NCI-H2107 treated with DMSO at 0.1 percent for 48 hours (cell line): ENCODE measurements around the gene LRIT3.

Experiments used
- DNase-seq: peaks from one replicate; lab custom pipeline; 2025; ENCODE audit not compliant: unreplicated experiment; lab: John Stamatoyannopoulos, UW

The LRIT3 gene, protein sequence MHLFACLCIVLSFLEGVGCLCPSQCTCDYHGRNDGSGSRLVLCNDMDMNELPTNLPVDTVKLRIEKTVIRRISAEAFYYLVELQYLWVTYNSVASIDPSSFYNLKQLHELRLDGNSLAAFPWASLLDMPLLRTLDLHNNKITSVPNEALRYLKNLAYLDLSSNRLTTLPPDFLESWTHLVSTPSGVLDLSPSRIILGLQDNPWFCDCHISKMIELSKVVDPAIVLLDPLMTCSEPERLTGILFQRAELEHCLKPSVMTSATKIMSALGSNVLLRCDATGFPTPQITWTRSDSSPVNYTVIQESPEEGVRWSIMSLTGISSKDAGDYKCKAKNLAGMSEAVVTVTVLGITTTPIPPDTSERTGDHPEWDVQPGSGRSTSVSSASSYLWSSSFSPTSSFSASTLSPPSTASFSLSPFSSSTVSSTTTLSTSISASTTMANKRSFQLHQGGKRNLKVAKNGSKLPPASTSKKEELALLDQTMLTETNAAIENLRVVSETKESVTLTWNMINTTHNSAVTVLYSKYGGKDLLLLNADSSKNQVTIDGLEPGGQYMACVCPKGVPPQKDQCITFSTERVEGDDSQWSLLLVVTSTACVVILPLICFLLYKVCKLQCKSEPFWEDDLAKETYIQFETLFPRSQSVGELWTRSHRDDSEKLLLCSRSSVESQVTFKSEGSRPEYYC

DNA sequence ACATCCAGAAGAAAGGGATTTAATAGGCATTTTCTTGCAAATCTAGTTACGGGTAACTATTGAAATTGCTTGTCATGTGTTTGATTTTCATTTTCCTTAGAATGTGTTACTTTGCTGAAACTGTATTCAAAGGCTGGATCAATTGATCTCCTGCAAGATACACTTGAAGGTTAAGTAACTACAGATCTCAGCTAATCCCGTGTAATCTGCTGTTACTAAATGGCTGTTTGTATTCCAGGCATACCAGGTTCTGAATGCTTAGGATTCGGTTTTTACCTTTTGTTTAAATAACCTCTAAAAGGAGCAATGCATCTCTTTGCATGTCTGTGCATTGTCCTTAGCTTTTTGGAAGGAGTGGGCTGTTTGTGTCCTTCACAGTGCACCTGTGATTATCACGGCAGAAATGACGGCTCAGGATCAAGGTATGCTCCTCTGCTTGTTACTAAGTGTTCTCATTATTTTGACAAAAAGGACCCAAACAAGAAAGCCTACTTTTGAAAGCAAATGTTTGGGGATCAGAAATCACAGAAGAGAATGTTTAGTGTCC is at the start of gene LRIT3:
LRIT3 (plus strand) TSS at position 212 of the 547 bp plus-strand sequence; CDS start at position 307, 95 bp downstream.
- no peak for DNase-seq

DNA sequence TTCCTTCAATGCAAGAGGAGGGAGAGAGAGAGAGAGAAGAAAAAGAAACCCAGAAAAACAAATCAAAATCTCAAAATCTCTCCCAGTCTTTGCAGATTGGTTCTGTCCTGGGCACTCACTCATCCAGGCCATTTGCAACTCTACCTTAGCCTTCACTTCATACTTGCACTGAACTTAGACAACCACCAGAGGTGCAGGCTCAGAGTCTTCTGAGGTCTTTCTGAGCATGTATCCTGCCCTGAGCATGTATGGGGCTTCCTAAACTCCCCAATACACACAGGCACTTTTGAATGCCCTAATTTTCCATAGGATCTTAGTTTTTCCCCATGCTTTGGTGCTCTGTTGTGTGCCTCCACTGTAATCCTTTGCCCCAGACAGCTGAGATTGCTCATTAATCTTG is 49.0 kb upstream of the LRIT3 start:
- no peak for DNase-seq

DNA sequence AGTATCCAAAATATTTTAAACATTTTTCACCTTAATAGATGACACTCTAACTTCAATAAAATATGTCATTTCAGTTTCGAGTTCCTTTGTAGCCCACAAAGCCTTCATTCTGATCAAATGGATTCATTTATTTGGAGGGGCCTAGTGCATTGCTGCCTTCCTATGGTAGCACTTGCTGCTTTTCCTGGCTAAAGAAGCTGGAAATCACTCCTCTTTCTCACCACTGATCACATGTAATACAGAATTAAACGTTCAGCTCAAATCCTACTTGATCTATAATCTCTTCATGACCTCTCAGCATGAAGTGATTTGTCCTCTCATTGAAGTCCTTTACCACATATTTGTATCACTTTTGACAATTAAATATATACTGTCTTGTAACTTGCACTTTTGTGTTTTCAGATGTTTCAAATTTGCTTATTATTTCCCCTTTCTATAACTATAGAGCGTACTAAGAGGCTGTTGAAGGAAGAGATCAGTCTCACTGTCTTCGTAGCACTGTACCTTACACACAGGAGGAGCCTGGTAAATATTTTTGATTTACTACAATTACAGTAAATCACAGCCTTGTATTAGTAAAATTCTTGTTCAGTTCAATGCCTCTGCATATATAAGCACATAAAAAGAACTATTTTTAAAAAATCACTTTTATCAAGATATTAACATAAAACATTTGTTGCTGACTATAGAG is 46.7 kb upstream of the LRIT3 start:
- DNase-seq = no peak

DNA sequence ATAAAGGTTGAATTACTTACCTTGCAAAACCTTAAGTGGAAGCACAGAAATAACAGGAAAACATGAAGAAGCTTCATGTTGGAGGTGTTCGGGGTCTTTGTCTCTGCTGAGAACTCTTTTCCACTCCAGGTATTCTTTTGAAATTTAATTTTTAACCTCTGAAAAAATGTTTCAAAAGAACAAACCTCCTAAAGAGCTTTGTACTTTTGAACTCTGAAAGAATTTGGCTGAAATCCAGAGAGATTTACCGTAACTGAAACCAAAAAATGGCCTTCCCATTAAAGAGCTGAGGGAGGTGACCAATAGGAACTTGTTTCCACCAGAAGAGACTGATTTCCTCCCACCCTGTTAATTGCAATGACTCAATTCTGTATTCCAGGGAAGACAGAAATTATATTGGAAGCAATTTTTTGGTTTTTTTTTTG is 46.0 kb upstream of the LRIT3 start, which contains the start of gene CFI:
CFI (minus strand) TSS at position 105 of the 425 bp plus-strand sequence; CDS start at position 77, 28 bp downstream.
- no peak for DNase-seq

DNA sequence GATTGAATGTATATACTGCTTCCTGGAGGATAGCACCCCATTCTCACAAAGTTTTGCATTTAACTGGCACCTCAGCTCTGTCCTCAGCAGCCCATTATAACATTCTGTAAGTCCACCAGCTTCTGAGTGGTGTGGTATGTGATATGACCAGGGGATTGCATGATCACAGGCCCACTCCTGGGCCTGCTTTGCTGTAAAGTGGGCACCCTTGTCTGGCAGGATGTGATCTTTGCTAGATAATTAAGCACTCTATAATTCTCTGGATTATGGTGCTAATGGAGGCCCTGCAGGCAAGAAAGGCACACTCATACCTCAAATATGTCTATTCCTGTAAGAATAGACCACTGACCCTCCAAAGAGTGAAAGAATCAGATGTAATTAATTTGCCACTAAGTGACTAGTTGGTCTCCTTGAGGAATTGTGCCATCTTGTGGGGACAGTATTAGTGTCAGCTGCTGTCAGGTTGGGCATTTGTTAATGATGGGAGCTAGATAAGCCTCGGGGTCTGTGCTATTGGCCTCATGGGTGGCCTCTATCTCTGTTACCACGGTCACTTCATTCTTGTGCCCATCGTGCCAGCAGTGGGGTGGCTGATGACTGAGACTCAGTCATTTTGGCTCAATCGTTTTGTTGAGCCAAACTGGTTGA is 43.9 kb upstream of the LRIT3 start:
- peak; percentile 28 for DNase-seq

DNA sequence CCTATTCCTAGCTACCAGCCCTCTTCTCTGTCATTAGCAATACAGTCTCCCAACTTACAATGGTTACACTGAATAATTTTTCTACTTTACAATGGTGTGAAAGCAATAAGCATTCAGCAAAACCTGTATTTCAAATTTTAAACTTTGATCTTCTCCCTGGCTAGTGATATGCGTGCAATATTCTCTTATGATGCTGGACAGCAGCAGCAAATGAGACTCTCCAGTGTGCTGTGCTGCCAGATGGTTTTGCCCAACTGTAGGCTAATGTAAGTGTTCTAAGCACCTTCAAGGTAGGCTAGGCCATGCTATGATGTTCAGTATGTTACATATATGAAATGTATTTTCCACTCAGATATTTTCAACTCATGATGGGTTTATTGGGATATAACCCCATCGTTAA is 38.3 kb upstream of the LRIT3 start:
- no peak for DNase-seq

DNA sequence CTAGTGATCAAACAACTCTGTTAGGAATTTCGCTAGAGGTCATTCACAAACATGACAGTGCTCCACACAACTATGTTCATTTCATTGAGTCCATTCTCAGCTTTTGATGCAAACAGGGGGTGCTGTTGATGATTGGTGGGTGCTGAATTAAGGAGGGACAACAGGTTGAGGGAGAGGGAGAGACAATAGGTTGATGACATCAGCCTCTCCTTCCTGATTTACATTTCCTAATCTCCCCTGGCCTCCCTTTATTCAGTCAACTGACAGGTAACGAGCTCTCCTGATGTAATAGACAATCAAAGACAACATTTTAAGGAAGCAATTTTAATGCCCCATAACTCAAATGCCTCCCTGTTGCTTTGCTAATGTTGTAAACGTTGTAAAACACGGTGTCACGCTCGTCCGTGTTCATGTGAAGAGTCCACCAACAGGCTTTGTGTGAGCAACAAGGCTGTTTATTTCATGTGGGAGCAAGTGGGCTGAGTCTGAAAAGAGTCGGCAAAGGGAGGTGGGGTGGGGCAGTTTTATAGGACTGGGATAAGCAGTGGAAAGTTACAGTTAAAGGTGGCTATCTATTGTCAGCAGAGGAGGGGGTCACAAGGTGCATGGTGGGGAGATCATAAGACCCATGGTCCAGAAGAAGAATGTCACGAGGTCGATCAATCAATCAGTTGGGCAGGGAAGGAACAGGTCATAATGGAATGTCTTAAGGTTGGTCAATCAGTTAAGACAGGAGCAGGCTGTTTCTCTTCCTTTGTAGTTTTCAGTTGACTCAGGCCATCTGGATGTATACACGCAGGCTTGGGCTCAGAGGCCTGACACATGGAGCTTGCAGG is 37.1 kb upstream of the LRIT3 start:
- DNase-seq = no peak

DNA sequence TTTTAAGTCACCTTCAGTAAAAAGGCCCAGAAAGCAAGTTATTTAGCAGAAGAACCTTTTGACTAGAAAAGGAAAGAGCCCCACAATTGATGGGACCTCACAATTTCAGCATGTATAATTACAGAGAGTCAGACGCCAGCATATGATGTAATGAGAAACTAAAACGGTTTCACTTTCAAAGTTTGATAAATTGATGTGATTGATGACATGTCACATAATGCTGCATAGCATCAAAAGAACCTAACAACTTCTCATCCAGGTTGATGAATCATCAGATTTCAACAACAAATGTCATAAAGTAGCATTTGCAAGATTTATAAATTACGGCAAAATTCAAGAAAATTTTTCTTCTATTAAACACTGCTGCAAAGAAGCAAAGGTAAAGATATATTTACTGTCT is 36.2 kb upstream of the LRIT3 start:
- DNase-seq = no peak

DNA sequence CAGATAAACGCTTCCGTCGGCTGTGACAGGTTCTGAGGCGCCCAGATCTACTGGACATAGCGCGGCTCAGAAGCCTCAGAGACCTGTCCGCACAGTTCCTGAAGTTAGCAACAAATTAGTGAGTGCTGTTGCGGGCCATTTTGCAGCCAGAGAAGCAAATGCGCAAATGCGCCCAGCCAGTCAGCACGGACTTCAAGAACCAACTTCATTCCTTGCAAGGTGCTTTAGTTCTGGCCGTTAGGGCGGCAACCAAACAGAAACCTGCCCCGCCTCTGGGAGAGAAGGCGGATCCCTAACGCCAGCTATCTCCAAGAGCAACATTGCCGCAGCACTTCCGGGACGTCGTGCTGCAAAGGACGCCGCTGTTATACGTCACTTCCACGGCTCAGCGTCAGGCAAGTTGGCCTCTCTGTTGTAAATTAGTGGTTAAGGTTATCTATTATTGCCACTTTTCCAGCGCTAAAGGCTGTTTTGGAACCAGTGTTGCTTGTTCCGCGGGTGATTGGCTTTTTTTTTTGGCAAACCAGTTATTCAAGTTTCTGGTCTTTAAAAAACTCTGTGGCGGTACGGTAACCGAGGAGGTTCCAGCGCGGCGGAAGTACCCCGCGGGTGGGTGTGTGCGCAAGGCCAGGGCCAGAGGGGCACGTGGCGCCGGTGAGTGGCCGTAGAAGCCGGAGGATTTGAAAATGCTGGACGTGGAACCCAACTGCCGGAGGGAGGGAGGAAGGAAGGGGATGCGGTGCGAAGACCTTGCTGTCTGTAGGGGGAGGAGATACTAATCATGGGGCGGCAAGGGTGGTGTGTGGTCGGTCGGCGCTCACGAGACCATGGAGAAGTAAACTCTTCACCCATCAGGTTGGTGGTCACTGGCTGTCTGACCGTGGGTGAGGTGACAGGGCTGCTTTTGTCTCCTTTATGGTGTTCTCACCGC is 32.5 kb upstream of the LRIT3 start, which contains the start of gene GAR1:
GAR1 (plus strand) TSS at position 612 of the 931 bp plus-strand sequence. CDS start 403 bp downstream, outside the sequence.
- peak; percentile 52 for DNase-seq

DNA sequence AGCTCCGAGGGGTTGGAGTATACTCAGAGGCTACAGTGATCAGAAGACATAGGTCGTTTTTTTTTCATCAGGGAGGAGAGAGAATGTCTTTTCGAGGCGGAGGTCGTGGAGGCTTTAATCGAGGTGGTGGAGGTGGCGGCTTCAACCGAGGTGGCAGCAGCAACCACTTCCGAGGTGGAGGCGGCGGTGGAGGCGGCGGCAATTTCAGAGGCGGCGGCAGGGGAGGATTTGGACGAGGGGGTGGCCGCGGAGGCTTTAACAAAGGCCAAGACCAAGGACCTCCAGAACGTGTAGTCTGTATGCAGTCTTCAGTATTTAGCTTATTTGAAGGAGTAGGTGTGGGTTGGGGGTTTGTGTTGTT is 31.8 kb upstream of the LRIT3 start:
- DNase-seq = no peak

DNA sequence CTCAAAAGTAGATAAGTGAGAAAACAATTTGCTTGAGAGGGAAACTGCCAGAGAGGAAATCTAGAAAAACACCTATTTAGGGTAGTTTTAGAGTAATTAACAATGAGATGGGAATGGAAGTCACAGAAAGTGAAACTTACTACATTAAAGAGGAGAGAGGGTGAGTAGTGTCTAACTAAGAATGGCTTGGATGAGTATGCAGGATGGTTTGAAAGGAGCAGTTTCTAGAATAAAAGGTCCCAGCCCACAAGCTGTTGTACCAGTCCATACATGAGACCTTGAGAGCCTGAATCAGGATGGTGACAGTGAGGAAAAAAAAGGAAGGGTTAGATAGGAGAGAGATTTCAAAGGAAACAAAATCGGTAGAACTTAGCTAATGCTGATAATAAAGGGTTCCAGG is 31.0 kb upstream of the LRIT3 start:
- no peak for DNase-seq

DNA sequence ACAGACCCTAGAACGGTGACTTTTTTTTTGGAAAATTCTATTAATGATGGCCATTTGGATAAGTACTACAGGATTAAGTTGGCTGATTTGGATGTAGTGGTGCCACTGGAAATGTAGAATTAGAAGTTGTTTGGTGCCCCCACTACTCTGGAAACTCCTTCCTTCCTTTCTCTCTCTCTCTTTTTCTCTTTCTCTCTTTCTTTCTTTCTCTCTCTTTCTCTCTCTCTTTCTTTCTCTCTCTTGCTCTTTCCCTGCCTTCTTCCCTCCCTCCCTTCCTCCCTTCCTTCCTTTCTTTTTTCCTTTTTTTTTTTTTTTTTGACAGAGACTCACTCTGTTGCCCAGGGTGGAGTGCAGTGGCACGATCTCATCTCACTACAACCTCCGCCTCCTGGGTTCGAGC is 29.6 kb upstream of the LRIT3 start:
- DNase-seq = no peak

DNA sequence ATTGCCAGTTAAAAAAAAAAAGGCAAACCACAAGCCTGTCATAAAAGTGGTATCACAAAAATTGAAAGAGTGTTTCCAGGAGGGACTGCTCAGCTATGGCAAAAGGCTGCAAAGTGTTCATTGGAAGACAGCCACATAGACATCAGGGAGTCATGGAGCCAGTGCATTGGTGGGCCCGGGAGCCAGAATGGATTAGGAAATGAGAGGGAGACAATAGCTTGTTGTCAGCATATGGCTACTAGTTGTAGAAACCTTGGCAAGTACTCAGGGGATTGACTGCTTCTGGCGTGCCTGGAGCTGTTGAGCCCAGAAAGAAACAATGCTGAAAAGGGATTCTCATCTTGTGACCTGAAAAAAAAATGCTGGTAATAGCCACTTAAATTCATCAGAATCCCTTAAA is 27.3 kb upstream of the LRIT3 start:
- no peak for DNase-seq

DNA sequence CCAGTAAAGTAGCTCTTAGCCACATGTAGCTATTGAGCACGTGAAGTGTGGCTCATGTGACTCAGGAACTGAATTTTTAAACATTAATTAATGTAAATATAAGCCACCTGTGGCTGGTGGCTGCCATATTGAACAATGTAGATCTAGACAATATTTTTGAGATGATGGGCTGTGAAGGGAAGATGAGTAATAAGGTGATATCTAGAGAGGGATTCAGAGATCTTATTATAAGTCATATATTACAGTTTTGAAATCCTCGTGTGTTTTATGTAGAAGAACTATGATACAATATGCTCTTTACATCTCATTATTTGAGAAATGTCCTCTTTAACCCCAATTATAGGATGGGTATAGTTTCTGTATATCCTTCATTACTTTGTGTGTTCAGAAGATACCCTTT is 26.7 kb upstream of the LRIT3 start:
- DNase-seq = no peak

DNA sequence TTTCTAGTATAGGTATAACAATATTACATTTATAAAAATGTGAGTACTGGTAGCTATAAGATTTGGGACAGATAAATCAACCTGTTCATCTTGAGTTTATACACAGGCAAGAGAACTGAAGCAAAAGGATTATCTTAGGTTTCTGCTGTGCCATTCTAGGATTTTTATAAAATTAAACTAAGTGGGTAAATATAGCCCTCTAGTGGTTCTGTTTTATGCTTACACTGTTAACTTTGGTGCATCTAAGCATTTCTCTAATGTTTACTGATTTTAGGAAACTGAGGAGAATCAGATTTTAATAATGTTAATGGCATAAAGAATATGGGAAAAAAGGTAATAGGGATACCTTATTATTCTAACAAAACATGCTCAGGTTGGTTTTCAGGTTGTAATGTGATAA is 21.2 kb upstream of the LRIT3 start:
- DNase-seq = peak; percentile 0

DNA sequence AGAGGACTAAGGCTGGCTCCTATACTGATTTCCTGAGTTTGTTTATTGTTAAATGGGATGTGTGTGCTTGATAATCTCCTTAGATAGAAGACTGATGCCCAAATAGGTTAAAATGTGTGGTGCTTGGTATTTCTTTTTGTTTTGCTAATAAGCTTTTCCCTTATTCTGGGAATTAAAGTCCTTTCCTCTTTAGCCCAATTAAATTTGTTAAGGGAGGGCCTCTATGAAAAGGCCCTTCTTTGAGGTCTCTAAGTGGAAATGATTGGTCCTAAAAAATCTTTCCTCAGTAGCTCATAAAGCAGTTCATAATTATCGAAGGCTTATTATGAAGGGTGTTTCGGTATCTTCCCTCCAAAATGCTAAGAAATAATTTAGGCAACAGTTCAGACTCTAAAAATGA is 20.2 kb upstream of the LRIT3 start, which contains the start of gene RRH:
RRH (plus strand) TSS at position 301 of the 400 bp plus-strand sequence; CDS start at position 357, 56 bp downstream.
- no peak for DNase-seq

DNA sequence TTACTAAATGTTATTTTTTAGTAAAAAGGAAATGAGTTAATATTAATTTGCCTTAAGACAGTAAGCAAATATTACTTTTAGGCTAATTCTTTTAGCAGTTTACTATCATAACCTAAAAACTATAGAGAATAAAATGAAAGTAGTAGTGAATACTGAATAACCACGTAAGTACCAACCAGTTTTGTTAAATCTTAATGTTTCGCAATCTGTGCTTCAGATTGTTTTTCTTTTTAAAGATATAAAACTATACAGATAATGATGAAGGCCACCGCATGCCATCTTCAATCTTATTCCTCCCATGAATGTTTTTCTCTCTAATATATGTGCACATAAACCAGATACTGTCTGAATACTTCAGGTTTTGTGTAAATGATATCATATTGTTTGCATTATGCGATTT is 14.2 kb upstream of the LRIT3 start:
- no peak for DNase-seq

DNA sequence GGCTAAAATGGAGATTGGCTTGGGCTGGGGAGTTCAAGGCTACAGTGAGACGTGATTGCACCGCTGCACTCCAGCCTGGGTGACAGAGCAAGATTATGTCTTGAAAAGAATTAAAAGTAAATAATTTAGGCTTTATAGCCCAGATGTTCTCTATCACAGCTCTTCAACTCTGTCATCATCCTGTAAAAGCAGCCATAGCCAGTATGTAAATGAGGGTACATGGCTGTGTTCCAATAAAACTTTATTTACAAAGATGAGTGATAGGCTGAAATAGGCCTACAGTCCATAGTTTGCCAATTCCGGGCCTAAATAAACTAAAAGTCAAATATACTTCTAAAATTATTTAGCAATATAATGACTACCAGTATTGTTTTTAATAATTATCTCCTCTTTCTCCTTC is 10.9 kb upstream of the LRIT3 start:
- no peak for DNase-seq
